ENCODE measurements around the gene FNDC5.

FNDC5 gene

DNA sequence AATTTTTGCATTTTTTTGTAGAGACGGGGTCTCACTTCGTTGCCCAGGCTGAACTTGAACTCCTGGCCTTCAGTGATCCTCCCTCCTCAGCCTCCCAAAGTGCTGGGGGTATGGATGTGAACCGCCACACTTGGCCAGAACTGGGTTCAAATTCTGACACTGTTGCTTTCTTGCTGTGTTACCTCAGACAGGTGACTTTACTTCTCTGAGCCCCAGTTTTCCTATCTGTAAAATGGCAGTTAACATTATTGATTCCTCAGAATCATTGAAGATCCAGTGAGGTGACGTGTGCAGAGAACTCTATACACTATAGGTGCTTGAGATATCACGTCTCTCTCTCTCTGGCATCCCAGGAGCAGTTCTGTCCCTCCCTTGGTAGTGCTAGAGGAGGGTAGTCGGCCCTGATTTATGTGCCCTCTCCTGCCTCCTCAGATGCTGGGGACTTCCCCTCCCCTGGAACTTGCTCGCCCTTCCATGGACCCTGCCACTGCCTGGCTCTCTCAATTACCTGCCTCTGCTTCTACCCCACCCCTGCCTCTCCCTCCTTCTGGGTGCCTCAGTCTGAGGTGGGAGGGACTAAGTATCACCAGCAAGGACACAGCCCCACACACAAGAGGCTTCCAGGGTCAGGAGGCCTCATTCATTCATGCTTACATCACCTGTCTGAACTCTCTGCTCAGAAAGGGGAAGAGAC, 12.8 kb upstream of the FNDC5 start:
- DNase-seq, result no peak

DNA sequence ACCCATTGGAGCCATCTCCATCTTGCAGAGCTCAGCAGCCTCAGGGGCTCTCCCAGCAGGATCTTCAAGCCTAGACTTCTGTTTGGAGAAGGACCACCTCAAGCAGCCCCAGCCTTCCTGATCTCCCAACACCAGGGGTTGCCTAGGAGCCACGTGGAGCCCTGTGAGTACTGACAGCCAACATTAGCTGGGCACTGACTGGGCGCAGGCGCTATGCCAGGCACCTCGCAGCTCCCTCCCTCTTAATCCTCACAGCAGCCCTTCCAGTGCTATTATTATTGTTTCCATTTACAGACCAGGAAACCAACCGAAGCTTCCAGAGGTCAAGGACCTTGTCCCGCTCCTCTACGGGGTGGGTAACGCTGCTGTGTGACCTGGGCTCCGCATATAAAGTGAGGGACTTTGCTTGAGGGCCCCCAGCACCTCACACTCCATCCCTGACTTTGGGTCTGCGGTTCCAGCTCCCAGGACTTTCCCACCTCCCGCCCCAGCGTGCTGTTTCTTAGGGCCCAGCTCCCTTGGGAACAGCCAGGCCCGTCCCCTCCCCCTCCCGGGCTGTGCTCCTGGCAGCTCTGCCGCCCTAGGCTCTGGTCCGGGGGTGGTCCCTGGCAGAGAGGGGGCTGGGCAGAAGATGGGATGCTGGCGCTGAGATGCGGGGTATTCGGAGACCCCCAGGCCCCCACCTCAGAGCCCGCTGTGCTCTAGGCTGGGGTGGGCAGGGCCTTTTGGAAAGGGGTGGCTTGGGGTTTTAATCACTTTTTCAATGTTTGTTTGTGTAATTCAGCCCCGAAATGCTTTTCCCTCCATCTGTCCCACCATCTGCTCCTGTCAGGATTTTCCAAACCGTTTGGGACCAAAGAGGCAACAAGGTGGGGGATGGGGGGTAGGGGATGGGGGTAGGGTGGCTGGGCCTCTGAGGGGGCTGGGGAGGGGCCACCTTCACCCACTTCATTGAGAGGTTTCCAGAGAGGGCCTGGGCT, 11.4 kb upstream of the FNDC5 start:
- no peak for DNase-seq

DNA sequence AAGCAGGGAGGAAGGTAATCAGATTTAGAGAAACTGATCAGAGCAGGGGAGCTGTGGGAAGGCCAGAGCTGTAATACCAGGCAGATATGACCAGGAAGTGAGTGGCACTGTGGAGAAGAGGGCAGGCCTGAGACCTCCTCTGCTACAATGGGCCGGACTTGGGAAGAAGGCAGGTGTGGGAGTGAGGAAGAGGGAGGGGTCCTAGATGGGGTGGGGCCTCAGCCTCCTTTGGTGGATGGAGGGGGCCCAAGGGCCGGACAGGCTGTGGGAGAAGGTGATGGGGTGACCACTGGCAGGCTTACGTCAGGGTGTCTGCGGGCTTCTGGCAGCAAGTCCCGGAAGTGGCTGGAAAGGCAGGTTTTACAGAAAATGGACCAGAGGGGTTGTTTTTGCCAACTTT, 10.6 kb upstream of the FNDC5 start:
- DNase-seq, result no peak

DNA sequence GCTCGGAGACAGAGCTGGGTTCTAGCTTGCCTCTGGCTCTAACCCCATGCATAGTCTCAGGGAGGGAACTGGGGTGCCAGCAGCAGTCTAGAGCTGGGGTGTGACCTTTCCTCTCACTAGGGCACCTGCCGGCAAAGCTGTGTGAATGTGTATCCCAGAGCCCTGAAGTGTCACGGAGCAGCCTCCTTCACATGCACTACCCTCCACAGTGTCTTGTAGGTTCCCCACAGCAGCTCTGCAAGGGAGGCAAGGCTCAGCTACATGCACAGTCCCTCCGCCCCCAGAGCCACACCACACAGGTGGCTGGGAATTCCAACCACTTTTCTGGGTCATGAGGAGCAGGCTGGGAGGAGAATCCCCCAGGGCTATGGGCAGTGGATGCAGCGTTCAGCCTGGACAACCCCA, 7.9 kb upstream of the FNDC5 start:
- DNase-seq, result no peak

DNA sequence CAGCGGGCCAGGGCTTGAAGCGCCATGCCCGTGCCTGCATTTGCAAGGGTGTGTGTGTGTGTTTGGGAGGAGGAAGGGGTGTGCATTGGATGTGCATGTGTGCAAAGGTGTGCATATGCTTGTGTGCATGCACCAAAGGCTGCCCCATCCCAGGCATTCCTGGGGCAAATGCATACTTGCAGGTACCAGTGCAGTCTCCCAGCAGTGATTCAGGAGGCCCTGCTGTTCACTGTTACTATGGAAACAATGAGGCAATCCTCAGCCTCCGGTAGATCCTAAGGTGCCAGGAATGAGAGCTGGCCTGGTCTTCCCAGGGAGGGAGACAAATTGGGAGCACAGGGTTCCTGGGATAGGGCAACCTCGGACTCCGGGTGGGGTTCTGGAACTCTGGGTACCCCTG, 7.5 kb upstream of the FNDC5 start:
- no peak for DNase-seq

DNA sequence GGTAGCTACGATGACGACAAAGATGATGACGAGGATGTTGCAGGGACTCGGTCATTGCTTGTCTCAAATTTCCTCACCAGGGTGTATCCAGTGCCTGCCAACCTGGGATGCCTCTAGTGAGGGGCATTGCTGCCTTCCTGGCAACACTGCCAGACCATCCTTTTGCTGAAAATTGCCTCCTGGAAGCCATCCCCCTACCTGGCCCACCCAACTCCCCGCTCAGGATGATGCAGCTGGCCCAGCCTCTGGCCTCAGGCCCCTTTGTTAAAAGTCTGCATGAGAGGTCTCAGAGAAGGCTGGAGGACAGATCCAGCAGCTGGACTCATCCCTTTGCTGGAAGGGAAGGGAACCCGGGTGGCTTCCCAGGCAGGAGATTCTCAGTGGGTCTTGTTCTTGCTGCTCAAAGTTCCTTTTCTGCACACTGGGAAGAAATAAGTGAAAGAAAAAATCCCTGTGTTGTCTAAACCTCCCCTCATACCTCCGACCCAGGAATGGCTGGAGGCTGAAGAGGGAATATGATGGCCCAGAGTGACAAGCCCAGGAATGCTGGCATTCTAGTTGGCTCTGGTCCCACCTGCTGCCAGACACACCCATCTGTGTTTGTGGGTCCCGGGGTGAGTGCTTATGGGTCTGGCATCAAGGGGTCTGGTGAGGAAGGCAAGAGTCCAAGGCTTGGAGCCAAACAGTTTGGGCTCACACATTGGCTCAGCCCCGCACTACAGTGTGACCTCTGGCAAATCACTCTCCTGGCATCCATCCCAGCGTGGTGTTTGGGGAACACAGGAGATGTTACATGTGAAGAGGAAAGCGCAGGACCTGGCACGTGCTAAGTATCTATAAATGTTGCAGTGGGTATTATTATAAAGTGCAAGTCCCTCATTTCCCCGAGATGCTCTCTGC, 6.7 kb upstream of the FNDC5 start:
- DNase-seq, result no peak

DNA sequence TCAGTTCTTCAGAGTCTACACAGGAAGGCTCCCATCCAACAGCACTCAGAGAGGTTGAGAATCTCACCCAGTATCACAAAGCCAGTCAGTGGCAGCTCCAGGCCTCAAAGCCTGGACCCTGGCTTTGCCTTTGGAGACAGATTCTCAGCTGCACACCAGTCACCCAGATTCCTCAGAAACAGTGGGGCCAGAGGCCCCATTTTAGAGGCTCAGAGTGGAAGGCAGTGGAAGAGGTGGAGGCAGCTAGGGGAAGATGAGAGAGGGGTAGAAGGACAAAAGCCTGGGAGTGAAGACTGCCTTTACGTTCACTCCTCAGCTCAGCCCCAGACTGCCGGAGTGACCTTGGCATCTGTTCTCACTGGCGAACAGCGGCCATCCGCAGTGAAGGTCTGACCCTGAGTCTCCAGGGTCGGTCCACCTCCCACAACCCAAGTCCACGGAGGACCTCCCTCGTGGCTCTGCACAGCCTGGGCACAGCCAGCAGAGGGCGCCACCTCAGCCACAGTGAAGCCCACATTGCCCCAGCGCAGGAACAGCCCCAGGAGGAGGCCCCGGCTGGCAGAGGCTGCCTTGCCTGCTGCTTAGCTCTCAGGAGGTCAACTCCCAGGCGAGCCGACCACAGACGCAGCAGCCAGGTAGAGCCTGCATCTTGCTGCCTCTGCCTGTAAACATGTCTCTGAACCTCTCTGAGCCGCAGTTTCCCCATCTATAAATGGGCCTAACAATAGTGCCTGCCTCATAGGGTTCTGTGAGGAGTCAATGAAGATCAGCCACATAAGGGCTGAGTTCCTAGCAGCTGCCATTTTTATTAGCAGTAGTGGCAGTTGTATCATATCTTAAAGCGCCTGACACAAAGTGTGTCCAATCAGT, 5.9 kb upstream of the FNDC5 start:
- peak; percentile 19 to 39 for DNase-seq

DNA sequence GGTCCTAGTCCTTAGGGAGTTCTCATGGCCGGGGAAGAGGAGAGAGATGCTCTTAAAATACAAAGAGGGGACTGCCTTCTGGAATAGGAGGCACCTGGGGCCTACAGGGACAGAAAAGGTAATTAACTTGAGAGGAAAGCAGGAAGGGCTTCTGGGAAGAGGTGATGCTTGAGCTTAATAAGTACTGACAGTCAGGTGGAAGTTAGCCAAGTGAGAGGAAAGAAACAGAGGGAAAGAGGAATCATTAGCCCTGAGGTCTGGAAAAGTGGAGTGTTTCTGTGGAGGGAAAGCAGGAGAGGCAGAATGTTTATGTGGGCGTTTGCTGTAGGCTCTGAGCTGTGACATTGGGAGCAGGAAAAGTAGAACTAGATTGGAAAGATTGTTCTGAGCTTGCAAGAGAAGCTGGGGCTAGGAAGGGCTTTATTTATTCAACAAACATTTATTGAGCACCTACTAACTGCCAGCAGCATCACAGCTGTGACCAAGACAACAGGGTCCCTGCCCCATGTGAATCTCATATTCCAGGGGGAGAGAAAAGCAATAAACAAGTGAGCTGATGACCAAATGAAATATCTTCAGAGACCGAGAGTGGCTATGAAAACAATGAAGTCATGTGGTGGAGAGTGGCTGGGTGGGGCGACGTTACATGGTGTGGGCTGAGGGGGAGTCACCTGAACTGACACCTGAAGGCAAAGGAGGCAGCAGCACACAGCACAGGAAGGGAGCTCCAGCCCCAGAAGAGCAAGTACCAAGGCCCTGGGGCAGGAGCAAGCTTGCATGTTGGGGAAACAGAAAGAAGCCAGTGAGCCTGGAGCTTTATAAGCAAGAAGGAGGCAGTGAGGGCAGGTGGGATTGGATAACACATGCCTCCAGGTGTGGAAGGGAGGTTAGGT, 4.4 kb upstream of the FNDC5 start:
- DNase-seq, result no peak

DNA sequence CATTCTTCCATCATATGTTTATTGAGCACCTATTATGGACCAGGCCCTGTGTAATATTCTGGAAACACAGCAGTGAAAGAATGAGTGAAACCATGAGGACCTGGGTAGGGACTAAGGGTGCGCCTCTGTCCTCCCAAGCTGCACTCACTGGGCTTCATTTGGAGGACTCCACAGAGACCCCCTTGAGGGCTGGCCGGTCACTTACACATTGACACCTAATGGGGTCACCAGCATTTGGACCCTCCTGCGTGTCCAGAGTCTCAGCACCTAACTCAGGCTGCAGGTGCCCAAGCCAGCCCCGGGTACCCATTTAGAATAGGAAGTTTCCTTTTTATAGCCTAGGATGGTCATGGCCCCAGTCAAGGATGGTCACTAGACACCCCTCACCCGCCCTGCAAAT, 2.8 kb upstream of the FNDC5 start:
- DNase-seq, result no peak

DNA sequence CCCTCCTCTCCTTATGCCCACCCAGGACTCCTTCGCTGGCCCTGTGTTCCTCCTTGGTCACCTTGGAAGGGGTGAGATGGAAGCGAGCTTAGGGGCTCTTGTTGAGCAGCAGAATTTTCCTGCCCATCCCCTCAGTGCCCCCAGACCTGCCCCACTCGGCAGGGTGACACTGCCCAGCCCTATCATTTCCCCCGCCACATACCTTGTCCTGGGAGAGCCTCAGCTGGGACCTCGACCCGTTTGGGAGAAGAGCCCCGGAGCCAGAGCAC, 1.4 kb upstream of the FNDC5 start:
- DNase-seq, result no peak

DNA sequence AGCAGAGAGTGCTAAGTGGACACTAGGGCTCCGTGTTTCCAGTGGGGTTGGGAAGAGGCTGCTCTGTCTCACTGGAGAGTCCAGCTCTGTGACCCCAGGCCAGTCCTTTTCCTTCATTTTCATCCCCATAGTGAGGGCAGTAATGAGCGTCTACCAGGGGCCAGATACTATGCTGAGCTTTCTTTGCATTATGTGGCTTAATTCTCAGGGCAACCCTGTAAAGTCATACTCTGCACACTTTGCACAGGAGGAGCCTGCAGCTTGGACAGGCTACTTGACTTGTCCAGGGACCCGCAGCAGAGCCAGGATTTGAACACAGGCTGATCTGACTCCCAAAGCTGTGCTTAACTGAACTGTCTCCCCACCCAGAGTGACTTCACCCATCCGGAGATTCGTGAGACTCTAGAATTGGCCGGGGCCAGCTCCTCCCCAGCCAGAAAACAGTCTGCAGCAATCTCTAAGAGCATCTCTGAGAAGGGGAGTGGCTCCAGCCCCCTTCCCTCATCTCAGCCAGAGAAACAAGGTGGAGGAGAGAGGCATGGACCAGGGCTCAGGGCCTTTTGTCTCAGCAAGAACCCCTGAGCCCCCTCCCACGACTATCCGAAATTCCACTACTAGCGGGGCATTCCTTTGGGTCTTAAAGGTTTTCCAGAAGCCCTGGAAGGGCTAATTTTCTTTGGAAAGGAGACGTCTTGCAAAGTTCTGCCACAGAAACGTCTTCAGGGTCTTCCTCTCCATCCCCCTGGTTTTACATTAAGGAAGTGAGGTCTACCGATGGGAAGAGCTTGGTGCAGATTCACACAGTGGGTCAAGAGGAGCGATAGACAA, 866 bp upstream of the FNDC5 start:
- no peak for DNase-seq

DNA sequence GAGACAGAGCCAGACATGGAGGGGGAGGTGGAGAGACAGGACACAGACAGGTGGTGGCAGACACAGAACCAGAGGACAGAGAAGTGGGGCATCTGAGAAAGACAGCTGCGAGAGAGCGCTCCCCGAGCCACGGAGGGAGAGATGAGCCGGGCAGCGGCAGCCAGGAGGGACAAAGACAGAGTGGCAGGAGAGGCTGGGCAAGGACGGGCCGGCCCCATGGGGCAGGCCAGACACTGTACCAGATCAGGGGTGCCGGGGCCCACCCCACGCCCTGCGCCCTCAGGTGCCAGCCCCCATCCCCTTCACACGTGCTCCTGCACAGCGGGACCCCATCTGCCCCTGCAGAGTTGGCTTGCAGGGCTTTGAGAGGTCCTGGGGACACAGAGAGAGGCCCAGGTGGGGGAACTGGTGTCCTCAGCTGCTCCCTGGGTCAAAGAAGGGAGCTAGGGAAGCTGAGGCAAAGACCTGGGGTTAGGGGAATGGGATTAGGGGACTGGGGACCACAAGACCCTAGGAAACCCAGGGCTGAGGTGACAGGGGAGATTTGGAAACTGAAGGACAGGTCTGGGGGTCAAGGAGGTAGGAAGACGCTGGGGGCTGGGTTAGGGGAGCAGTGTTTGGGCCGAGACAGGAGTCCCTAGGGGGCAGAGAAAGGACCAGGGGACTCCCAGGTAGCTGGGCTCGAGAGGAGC, 643 bp downstream of the FNDC5 start:
- DNase-seq, result no peak

DNA sequence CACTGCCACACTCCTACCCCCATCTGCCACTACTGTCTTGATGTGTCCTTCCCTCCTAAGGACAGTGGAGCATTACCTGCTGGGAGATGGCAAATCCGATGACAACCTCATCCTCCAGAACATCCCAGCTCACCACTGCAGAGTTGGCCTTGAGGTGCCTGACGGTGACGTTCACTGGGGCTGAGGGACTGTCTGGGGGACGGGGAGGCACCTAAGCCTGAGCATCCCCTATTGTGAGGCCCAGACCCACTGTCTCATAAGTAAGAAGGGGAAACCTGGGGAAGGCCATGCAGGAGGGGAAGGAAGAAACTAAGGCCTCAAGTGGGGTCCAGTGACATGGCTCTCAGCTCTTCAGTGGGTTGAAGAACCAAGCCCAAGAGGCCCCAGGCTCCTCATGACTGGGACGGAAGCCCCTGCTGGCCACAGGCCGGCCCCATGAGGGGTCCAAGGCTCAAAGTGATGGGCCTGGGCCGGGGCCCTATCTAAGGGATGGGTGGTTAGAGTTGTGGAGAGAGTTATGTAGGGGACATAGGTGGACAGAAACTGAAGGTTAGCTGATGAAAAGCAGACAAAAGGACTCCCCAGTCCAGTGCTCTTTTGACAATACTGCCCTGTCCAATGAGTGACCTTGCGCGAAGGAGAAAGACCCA, 1.8 kb downstream of the FNDC5 start:
- DNase-seq, result no peak

DNA sequence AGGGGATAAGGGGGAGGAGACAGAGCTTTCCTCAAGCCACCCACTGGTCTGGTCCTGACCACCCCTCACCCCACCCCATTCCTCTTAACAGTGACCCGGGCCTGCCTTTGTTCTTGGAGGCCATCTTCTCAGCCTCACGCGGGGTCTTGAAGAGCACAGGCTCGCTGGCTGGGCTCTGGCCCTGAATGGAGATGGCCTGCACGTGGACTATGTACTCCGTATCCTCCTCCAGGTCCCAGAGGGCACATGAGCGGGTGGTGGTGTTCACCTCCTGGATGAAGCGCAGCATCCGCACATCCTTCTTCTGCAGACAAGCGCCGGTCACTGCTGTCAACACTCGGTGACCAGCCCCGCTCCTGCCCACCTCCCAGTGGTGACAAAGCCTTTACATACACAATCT, 2.6 kb downstream of the FNDC5 start:
- DNase-seq, result no peak

DNA sequence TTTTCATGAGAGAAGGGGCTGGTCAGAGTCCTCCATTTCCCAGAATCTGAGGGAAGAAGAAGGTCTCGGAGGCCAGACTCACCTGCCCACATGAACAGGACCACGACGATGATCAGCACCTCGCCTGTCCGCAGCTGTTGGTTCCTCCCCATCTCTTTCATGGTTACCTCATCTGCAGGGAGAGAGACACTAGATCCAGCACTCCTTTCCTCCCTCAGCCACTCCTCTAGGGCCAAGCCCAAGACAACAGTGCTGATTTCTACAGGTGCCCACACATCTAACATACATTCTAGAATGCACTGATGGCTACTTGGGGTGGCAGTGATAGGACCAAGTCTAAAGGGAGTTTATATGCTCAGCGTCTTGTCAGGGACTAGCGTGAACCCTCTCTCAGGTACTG, 3.0 kb downstream of the FNDC5 start:
- no peak for DNase-seq

DNA sequence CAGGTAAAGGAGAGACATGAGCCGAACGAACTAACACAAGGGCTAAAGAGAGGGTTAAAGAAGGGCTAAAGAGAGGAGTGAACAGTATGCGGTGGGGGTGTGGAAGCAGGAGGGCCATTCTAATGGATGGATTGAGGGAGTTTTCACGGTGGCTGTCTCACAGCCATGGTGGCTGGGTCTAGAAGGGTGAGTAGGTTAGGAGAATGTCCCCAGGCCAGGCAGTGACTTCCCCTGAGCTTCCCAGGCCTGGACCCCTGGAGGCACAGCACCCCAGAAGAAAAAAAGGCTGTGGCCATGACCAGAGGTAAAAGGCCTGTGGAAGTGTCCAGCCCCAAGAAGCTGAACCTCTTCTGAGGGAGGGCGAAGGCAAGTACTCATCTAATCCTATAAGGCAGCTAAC, 3.6 kb downstream of the FNDC5 start:
- DNase-seq, result no peak

DNA sequence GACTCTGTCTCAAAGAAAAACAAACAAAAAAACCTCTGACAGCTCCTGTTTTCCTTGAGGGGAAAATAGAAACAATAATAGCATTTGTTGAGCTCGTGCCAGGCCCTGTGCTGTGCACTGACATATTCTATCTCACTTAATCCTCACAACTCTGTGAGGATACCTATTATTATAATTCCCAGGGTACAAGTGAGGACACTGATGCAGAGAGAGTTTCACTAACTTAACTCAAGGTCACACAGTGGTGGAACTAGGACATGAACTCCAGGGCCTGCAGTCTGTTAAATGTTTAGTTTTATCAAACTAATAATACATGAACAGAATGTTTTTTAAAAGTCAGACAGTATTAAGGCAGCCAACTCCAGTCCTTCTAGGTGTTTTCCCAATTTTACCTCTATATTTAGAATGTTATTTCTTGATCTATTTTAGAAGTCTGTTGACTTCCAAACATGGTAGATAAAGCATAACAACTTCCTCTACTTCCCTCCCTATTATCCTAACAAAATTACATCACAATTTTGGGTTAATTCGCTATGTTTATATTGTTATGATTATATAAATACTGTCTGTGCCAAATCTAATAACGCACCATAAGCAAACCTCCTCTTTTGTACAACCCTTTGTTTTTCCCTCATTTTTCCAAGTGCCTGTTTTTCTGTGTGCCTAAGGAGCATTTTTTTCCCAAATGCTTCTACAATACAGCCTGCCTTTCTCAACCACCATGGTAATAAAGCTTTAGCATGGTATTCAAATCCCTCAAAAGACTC, 4.9 kb downstream of the FNDC5 start:
- DNase-seq, result no peak

DNA sequence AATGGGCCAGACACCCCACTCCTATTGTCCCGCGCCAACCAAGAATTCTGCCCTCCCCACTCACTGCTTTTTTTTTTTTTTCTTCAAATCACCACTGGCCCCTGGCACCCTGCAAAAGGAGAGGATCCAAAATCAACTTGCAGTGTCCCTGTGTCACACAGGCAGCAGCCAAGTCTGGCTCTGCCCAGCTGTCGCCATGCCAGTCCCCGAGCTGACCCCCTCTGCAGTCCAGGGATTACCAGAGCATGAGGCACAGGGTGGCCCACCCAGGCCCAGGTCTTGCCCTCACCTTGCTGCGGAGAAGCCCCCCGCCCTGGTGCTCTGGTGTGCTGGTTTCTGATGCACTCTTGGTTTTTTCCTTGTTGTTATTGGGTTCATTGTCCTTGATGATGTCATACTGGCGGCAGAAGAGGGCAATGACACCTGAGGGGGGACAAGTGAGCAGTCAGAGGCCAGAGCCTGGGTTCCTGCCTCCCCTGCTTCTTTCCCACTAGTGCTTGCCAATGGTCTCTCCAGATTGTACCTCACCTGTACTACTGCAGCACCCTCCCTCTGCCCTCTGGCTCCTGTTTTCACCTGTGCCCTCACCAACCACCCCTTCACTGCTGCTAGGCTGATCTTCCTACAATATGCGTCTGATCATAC, 6.2 kb downstream of the FNDC5 start:
- DNase-seq, result no peak
